ENCODE data around the gene TGFB2. TPM values are rescaled to one million over a fixed set of nuclear protein-coding genes. Genes with fewer than 3 reads are reported as not detected.
A peak's percentile ranks its signal among the peaks of the same experiment; 100 is the strongest.

The TGFB2 gene
- total RNA-seq, 1 experiment from 2014 or later, result 1.2 TPM

GRCh38 chr1:218345673-218346390 is 696 bp downstream of the TGFB2 start:
- Histone ChIP-seq H3K36me3 (ENCODE audit: insufficient read depth, low read length, poor library complexity, severe bottlenecking) (no peaks in the 10 kb centered on the region), H3K27me3 (replicated peaks; ENCODE audit: insufficient read depth, low read depth, low read length, poor library complexity) (peaks cover 6% of the 10 kb centered on the region), H3K4me1 (ENCODE audit: insufficient read depth, low read length, poor library complexity, severe bottlenecking) (peaks cover 35% of the 10 kb centered on the region), H3K4me3 (ENCODE audit: low read depth, low read length, poor library complexity, severe bottlenecking) (peak overlapping the region; percentile 57), H3K27ac (ENCODE audit: low read depth, low read length, poor library complexity, severe bottlenecking) (no peak overlapping the region), H3K9me3 (ENCODE audit: low read depth, low read length, poor library complexity, severe bottlenecking) (no peaks in the 10 kb centered on the region)
- intact Hi-C loops (cut with micrococcal nuclease; ENCODE audit: unreplicated experiment), result loop anchor here (5.0 to 10.0 kb wide), 7 partner anchors 176 to 1219 kb away; no protein-coding TSS in a partner anchor
- POLR2A ChIA-PET (ENCODE audit: low non-redundant PET), result no interaction called here
- TF ChIP-seq EZH2 (IDR thresholded peaks at IDR 0.05; ENCODE audit: borderline replicate concordance, low read depth, low read length, poor library complexity, severe bottlenecking) (no peak), CTCF (conservative IDR thresholded peaks at IDR 0.05; ENCODE audit: low read depth, low read length) (no peak)
- DNase-seq (ENCODE audit: low spot score), result peak; percentile 81
- CTCF ChIA-PET, result interaction anchor here (0.6 to 0.7 kb wide), 2 partner anchors 16 to 941 kb away, joined by 3 read pairs; no protein-coding TSS in a partner anchor
- no TSS peak for BruUV-seq (replicated peaks)

DNA sequence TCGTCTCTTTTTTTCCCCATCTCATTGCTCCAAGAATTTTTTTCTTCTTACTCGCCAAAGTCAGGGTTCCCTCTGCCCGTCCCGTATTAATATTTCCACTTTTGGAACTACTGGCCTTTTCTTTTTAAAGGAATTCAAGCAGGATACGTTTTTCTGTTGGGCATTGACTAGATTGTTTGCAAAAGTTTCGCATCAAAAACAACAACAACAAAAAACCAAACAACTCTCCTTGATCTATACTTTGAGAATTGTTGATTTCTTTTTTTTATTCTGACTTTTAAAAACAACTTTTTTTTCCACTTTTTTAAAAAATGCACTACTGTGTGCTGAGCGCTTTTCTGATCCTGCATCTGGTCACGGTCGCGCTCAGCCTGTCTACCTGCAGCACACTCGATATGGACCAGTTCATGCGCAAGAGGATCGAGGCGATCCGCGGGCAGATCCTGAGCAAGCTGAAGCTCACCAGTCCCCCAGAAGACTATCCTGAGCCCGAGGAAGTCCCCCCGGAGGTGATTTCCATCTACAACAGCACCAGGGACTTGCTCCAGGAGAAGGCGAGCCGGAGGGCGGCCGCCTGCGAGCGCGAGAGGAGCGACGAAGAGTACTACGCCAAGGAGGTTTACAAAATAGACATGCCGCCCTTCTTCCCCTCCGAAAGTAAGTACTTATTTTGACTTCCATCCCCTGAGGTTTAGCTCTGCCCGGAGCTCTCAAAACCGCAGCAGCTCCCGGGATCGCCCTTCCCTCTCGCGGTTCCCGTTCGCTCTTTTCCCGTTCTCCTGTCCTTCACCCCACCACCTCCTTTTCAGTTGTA is 1.5 kb downstream of the TGFB2 start:
- no peaks in the 10 kb centered on the region for H3K9me3 ChIP-seq (ENCODE audit: low read depth, low read length, poor library complexity, severe bottlenecking)
- H3K36me3 ChIP-seq (ENCODE audit: insufficient read depth, low read length, poor library complexity, severe bottlenecking), result no peaks in the 10 kb centered on the region
- TF ChIP-seq EZH2 (IDR thresholded peaks at IDR 0.05; ENCODE audit: borderline replicate concordance, low read depth, low read length, poor library complexity, severe bottlenecking) (no peak), CTCF (conservative IDR thresholded peaks at IDR 0.05; ENCODE audit: low read depth, low read length) (no peak)
- intact Hi-C loops (cut with micrococcal nuclease; ENCODE audit: unreplicated experiment), result loop anchor here (5.0 to 10.0 kb wide), 7 partner anchors 176 to 1218 kb away; no protein-coding TSS in a partner anchor
- no TSS peak for BruUV-seq (replicated peaks)
- no peak overlapping the region for H3K27ac ChIP-seq (ENCODE audit: low read depth, low read length, poor library complexity, severe bottlenecking)
- CTCF ChIA-PET, result interaction anchor here (0.6 kb wide), 1 partner anchor 940 kb away, joined by 3 read pairs; no protein-coding TSS in a partner anchor
- POLR2A ChIA-PET (ENCODE audit: low non-redundant PET), result no interaction called here
- H3K4me3 ChIP-seq (ENCODE audit: low read depth, low read length, poor library complexity, severe bottlenecking), result peak overlapping the region; percentile 57
- peak; percentile 39 for DNase-seq (ENCODE audit: low spot score)
- peaks cover 39% of the 10 kb centered on the region for H3K4me1 ChIP-seq (ENCODE audit: insufficient read depth, low read length, poor library complexity, severe bottlenecking)
- peaks cover 6% of the 10 kb centered on the region for H3K27me3 ChIP-seq (replicated peaks; ENCODE audit: insufficient read depth, low read depth, low read length, poor library complexity)

GRCh38 chr1:218347336-218347722 is 2.2 kb downstream of the TGFB2 start:
- ChIA-PET CTCF (no interaction called here), POLR2A (ENCODE audit: low non-redundant PET) (no interaction called here)
- Histone ChIP-seq H3K27ac (ENCODE audit: low read depth, low read length, poor library complexity, severe bottlenecking) (no peak overlapping the region), H3K4me1 (ENCODE audit: insufficient read depth, low read length, poor library complexity, severe bottlenecking) (peaks cover 39% of the 10 kb centered on the region), H3K4me3 (ENCODE audit: low read depth, low read length, poor library complexity, severe bottlenecking) (peak overlapping the region; percentile 57), H3K27me3 (replicated peaks; ENCODE audit: insufficient read depth, low read depth, low read length, poor library complexity) (peaks cover 6% of the 10 kb centered on the region), H3K9me3 (ENCODE audit: low read depth, low read length, poor library complexity, severe bottlenecking) (no peaks in the 10 kb centered on the region), H3K36me3 (ENCODE audit: insufficient read depth, low read length, poor library complexity, severe bottlenecking) (no peaks in the 10 kb centered on the region)
- BruUV-seq (replicated peaks), result no TSS peak
- TF ChIP-seq EZH2 (IDR thresholded peaks at IDR 0.05; ENCODE audit: borderline replicate concordance, low read depth, low read length, poor library complexity, severe bottlenecking) (no peak), CTCF (conservative IDR thresholded peaks at IDR 0.05; ENCODE audit: low read depth, low read length) (no peak)
- peak; percentile 33 for DNase-seq (ENCODE audit: low spot score)
- intact Hi-C loops (cut with micrococcal nuclease; ENCODE audit: unreplicated experiment), result loop anchor here (5.0 to 10.0 kb wide), 7 partner anchors 175 to 1217 kb away; no protein-coding TSS in a partner anchor

All from A673 (cell line).